ENCODE data around the gene SAMD4A.

GRCh38 chr14:54639611-54640010, 72.7 kb downstream of the SAMD4A start:
- TF ChIP-seq POLR2AphosphoS5 (IDR thresholded peaks at IDR 0.05): no peak
- no peak for TF ChIP-seq POLR2A (IDR thresholded peaks at IDR 0.05)

All from stomach (tissue), 4 donors.